Occipital lobe (tissue), 2 donors: ENCODE measurements around the gene TMEM117. TPM values are rescaled to one million over a fixed set of nuclear protein-coding genes. Genes with fewer than 3 reads are reported as not detected.

Experiments
- DNase-seq: peaks from one replicate; lab custom pipeline; 2025; lab: John Stamatoyannopoulos, UW
- total RNA-seq: library from RNA; depleted of rRNA; stranded (reverse); fragments of >200 nt; gene quantifications from one replicate; pipeline ENCODE4 v1.2.3, GENCODE V29; 2014

TMEM117 gene
- total RNA-seq, 1 donor from 2014 or later = 15.0 TPM

DNA sequence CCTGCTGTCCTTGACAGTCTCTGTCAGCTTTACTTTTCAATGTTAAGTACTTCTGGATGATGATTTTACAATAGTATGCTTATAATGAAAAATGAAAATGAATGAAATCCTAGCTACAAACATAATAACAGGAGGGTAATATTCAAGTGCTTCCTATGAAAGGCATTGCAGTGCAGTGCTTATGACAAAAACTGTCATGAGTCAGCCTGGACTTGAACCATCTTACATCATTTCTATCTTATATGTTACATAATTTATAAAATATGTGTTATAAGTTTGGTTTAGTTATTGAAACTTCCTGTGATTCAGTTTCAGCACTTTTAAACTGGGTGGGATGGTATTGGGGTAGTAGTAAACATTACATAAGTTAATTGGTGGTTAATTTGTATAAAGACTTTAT lies 451.7 kb downstream of the TMEM117 start:
- DNase-seq = no peak

DNA sequence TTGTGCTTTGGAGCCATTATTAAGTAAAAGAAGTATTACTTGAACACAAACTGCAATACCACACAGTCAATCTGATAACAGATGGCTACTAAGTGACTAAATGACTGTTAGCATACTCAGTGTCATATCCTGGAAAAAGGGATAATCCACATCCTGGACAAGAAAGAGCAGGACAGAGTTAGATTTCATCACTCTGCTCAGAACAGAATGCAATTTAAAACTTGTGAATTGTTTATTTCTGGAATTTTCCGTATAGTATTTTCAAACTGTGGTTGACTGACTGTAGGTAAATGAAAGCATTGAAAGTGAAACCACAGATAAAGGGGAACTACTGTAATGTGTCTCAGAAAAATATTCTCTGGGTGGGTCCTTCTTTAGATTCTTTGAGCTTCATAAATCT lies 458.8 kb downstream of the TMEM117 start:
- DNase-seq = no peak

DNA sequence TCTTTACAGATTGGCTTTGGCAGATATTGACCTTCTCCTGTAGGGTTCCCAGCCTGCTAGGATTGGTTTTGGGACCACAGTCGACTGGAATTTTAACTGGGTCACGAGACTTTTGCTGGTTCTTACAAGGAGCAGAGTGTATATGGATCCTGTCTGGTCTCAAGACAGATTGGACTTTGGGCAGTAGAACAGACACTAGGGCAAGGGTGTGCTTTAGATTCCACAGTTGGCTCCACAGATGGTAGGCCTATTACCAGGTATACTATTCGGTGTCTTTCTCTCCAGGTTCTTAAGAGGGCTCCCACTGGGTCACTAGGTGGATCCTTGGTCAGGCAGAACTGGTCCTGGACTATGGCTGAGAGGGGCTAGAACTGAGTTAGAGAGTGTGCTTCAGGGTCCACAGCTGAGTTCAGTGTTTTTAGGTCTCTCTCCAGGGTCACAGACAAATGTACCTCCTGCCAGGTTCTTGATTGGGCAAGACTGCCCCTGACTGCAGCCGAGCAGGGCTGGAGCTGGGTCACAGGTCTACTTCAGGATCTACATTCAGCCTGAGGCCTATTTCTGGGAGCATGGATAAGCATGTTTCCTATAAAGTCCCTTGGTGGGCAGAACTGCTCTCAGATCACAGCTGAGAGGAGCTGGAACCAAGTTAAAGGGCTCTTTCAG lies 460.2 kb downstream of the TMEM117 start:
- no peak for DNase-seq

DNA sequence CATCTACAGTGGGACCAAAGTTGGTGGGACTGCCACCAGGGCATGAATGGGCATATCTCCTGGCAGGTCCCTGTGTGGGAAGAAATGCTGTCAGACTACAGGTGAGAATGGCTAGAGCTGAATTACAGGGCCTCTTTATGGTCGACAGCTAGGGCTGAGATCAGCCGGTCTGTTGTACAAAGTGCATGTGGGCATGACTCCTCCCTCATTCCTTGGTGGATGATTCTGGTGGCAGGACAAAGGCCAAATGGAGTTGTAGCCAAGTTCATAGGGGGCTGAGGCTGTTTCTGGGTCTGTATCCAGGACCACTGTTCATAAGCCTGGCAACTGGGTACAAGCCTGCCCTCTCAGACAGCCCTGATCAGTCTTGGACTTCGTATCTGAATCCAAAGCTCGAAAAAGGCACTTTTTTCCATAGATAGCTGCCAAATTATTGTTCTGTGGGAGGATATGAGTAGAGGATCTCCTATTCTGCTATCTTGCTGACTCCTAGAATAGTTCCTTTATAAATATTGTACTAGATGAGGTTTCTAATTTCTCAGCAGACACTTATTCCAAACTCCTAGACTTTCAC lies 460.8 kb downstream of the TMEM117 start:
- DNase-seq = no peak

DNA sequence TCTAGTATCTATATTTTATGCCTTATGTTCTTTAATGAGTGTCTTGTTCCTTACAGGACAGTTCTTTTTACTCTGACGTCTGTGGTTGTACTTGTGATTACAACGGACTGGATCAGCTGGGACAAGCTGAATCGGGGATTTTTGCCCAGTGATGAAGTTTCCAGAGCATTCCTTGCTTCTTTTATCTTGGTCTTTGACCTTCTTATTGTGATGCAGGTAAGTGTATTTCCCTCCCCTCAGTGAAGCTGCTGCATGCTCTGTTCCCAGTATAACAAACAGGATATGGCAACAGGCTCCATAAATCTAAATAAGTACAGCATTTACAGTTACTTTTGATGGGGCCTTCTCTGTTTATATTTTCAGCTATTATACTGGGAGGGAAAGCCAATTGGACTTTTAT lies 463.6 kb downstream of the TMEM117 start:
- no peak for DNase-seq

DNA sequence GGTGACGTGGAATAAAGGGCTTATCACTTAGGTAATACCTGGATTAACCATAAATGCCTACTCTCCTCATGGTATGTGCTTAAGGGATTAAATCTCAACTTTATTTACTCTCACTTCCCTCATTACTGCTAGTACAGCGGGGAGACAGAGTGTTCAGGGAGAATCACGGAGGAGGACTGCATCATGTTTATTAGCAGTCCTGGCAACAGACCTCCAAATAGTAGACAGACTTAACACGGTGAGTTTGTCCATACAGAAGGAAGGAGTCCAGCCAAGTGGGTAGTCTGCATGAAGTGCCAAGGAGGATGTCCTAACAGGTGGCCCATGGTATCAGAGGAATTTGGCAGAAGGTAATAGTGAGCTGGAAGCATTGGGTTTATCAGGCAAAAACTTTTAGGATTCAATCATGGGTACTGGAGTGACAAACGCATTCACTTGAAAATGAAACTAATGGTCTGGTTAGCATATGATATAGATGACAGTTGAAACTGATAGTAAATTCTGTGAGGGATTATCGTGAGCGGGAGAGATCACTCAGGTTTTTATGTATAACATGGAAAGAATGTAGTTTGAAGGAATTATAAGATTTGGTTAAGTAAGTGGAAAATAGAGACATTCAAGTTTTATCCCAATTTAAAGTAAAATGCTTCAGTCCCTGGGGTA lies 471.8 kb downstream of the TMEM117 start:
- no peak for DNase-seq

DNA sequence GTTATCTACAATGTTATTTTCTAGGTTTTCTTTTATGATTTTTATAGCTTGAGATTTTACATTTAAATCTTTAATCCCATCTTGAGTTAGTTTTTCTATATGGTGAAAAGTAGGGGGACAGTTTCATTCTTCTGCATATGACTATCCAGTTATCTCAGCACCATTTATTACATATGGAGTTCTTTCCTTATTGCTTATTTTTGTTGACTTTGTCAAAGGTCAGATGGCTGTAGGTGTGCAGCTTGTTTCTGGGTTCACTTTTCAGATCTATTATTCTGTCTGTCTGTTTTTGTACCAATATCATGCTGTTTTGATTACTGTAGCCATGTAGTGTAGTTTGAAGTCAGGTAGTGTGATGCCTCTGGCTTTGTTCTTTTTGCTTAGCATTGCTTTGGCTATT lies 477.3 kb downstream of the TMEM117 start:
- no peak for DNase-seq

DNA sequence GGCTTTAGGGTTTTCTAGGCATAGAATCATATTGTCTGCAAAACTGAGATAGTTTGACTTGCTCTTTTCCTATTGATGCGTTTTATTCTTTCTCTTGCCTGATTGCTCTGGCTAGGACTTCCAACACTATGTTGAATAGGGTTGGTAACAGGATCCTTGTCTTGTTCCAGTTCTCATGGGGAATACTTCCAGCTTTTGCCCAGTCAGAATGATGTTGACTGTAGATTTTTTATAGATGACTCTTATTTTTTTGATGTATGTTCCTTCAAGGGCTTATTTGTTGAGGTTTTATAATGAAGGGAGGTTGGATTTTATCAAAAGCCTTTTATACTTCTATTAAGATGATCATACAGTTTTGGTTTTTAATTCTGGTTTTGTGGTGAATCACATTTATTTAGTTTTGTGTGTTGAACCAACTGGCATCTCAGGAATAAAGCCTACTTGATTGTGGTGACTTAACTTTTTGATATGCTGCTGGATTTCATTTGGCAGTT lies 478.2 kb downstream of the TMEM117 start:
- DNase-seq = no peak

DNA sequence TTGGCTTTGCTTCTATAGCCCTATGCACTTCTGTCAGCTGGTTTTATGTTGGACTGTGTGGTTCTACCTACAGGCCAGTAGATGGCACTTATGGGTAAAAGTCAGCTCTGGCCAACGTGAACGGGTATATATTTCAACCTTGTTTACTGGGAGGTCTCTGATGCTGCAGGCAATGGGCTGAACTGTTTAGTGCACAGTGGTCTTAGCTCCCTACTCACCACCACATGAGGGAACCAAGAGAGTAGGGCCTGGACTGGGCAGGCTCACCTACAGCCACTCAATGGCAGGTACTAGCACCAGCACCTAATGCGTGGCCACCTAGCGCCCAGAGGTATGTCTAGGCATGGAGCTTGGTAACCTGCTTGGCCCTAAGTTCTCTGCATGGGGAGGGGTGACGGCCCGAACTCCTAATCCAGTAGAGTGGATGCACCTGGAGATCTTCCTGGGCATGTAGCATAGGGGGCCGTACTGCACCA lies 481.8 kb downstream of the TMEM117 start:
- no peak for DNase-seq

DNA sequence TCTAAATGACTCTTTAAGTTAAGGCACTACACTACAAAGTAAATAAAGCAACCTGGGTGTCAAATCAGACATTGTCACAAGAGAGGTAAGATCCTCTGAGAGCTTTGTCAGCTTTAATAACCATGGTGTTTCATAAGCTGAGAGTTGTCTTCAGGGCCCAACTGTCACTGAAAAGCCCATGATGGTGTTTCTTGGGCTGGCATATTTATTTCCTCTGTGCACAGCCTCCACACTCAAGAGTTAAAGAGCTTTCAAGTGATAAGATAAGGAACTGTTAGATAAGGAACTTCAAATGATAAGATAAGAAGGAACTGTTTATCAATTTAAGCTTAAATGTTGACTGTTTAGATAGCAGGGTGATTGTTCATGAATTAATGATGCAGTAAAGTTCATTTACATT lies 495.4 kb downstream of the TMEM117 start:
- DNase-seq = no peak

DNA sequence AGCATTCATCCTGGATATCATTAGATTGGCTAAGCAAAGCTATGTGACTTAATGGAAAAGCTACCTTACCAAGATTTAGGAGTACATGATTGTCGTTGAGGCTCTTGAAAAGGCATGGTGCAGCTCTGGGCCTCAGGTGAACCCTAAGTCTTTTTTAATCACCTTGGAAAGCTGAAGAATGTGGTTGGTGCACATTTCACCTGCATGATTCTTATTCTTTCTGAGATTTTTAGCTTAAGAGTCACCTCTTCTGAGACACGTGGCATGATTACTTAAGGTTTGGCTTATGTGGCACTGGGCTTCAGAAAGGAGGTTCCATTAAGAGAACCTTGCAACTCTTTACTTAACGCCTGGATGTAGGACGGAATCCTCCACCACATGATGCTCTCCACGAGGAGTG lies 498.5 kb downstream of the TMEM117 start:
- DNase-seq = no peak

DNA sequence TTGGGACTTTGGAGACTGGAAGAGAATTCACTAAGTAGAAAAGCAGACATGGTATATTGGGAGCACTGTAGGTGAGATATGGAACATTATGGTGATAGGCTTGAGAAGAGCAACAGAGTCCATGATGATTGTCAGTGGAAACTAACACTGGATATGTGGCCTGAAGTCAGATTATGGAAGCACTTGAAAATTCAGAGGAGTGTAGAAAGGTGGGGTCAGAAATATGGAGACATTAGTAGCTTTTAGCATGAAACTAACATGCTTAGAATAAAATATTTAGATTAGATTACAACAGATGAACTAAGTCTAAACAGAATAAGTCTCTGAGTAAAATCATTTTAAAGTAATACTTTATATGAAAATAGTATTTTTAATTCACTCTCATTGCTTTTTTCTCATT lies 499.1 kb downstream of the TMEM117 start:
- DNase-seq = no peak

DNA sequence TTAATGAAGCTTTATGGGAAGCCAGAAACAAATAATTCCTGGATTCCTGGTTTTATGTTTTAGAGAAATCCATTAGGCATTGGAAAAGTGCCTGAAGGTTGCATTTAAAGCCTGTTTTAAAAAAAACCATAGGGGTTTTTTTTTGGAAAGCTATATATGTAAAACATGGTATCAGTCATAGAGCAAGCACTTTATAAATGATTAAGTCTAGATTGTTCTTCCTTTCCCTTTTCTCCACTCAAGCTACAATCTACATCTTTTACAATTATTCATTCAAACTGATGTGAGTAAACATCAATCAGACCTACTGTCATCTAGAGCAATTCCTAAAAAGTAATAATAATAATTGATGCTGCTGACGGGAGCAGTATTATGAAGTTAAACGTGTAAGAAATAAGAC lies 500.7 kb downstream of the TMEM117 start:
- no peak for DNase-seq

DNA sequence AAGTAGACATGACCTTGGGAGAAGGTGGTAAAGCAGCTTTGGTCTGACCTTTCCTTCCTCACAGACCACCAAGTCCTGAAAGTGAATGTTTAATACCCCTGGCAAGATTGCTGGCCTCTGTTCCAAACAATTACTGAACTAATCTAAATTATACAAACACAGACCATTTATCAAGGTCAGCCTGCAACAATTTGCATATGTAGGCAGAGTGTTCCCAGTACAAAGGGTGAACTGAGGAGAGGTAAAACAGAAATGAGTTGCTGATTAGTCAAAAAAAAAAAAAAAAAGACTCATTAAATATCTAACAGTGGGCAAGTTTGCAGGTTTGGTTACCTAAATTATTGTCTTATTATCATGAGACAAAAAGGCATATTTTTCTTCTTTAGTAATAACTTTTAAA lies 506.5 kb downstream of the TMEM117 start:
- DNase-seq = no peak

DNA sequence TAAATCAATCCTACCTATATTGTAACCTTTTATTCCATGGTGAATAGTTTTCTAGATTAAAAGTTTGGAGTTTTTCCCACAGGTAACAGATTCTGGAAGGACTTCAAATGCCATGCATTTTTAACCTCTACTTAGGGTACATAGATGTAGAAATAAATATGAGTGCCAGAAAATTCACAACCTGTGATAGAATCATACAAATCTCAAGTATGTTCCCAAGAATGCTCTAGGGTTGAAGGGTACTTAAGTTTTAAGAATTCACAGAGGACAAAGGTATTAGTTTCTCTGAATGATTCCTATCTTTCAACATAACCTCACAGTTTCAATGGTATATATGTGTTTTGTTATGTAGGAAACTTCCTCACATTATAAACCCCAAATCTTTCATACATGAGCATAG lies 511.3 kb downstream of the TMEM117 start:
- no peak for DNase-seq

DNA sequence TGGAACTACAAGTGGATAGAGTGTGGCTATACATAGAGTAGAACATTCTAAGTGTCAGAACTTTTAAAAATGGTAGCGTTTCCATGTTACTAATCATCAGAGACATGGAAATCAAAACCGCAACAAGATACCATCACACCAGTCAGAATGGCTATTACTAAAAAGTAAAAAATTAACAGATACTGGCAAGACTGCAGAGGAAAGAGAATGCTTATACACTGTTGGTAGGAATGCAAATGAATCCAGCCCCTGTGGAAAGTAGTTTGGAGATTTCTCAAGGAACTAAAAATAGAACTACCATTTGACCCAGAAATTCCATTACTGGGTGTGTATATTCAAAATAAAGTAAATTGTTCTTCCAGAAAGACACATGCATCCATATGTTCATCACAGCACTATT lies 521.6 kb downstream of the TMEM117 start:
- no peak for DNase-seq

DNA sequence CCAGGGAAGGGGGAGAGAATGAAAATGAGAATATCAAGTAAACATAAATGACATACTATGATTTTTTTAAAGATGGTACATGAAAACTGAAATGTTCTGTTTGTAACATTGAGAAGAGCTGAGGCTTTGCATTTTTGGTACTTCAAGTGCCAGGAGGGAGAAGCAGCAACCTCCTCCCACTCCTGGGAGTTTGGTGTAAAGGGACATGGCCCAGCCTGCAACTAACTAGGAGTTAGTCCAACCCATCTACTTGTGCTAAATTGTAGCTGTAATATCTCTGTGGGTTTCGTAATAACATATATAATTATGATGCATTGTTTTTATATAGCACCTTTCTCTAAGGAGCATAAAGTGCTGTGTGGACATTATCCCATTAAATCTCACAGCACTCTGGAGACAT lies 522.8 kb downstream of the TMEM117 start:
- no peak for DNase-seq

DNA sequence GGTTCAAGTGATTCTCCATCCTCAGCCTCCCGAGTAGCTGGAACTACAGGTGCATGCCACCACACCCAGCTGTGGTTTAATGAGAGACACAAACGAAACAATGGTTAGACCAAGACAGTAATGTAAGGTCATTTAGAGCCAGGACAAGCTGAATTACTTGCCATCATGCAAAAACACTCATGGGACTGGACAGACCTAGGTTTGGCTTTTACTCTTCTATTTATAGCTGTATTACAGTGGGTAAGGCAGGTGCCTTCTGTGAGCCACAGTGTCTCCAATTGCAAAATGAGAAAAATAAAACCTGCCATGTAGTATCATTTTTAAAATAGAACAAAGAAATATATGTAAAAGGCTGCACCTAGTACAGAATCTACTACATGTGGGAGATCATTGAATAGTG lies 527.1 kb downstream of the TMEM117 start:
- no peak for DNase-seq

DNA sequence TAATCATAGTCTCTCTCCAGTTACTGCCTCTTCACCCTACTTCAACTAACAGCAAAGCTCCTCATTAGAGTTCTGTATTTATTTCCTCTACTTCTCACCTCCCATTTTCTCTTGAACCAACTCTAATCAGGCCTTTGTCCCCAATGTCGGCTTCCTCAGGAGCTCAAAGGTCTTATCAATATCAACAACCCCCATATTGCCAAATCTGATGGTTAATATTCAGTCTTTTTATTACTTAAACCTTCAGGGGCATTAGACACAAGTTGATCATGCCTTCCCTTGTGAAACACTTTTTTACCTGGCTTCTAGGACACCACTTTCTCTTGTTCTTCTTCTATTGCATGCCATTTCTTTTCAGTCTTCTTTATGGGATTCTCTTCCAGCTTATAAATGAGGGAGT lies 531.3 kb downstream of the TMEM117 start:
- DNase-seq = no peak

DNA sequence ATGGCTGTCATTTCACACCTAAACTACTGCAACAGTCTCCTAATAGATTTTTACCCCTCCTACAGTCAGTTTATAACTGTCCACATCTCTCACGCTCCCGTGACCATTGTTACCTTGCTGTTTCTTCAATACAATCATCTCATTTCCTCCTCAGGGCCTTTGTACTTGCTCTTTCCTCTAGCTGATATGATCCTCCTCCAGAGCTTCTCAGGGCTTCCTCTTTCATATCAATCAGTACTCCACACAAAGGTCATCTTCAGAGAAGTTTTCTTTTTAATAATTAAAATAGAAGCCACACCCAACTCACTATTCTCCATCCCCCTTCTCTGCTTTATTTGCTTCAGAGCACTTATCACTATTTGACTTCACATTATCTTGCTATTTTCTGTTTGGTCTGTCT lies 532.0 kb downstream of the TMEM117 start:
- no peak for DNase-seq

DNA sequence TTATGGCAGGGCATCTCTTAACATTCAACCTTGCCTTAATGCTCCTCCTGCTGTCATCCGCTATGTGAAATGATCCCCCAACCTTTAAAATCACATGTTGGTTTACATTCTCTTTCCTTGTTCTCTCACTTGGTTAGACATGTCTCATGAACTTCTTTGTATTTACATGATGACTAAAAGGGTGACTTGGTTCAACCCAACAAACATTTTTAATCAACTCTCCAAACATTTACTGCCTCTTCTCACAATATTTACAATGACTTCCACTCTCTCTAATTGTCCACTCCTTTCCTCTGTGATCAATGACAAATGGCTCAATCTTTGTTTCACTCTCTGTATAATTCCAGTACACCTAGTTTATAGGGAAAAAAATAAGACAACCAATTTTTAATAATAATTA lies 534.1 kb downstream of the TMEM117 start:
- DNase-seq = no peak

DNA sequence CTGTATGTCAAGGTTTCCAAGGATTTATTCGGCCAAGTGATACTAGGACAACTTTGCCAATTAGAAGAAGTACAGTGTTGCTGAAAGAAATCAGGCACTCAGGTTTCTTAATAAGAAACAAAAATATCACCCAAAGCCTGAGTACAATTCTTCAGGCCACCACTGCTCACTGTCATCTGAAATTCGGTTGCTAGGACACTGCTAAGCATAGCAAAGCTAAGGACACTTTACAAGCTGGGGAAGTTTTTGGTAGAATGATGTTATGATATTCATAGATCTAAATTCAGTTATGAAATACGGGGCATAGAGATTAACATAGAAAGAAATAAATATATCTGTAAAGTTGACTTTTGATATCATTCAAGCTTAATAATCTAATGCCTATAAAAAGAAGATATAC lies 535.1 kb downstream of the TMEM117 start:
- no peak for DNase-seq

DNA sequence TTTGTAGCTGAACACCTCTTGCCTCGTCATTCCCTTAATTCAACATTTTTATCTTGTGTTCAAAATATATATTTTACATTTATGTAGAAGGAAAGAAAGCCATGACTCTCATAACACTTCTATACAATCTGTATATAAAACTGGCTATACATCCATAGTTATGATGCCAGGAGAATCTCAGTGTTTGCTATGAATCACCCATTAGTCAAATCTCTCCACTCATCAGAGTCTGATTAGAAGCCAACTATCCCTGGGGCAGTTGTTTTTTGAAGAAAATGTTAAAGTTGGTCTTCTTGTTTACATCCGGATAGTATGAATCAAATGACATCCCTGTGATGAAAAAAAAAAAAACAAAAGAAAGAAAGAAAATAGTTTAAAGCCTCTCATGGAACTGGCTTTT lies 536.4 kb downstream of the TMEM117 start:
- DNase-seq = no peak
